Endodermal cell (in vitro differentiated cells): ENCODE measurements around the gene SAXO1. TPM values are rescaled to one million over a fixed set of nuclear protein-coding genes. Genes with fewer than 3 reads are reported as not detected.

Experiments used
- DNase-seq: peaks from one replicate; pipeline ENCODE4 v3.0.0-alpha.2; 2017
- H3K27ac ChIP-seq: 2 replicates; pipeline ENCODE4 v1.5.1; 2013; ENCODE audit warnings: mild to moderate bottlenecking, low read depth, low read length, moderate library complexity
- H3K27me3 ChIP-seq: 2 replicates; pipeline ENCODE4 v1.6.1; 2013; ENCODE audit warnings: mild to moderate bottlenecking, low read length, moderate library complexity; ENCODE audit not compliant: insufficient read depth, control insufficient read depth, poor library complexity, severe bottlenecking
- H3K36me3 ChIP-seq: 2 replicates; pipeline ENCODE4 v1.7.0; 2013; ENCODE audit warnings: mild to moderate bottlenecking, low read length, moderate library complexity; ENCODE audit not compliant: control insufficient read depth, insufficient read depth
- H3K4me1 ChIP-seq: one replicate; pipeline ENCODE4 v1.7.0; 2013; ENCODE audit warnings: low read length; ENCODE audit not compliant: control insufficient read depth, insufficient read depth
- H3K4me3 ChIP-seq: 2 replicates; pipeline ENCODE4 v1.5.1; 2013; ENCODE audit warnings: mild to moderate bottlenecking, low read length, moderate library complexity
- H3K9ac ChIP-seq: 2 replicates; pipeline ENCODE4 v1.6.1; 2013; ENCODE audit warnings: mild to moderate bottlenecking, low read length, moderate library complexity; ENCODE audit not compliant: poor library complexity, severe bottlenecking; ENCODE audit errors: extremely low read depth
- H3K9me3 ChIP-seq: 2 replicates; pipeline ENCODE4 v1.6.1; 2013; ENCODE audit warnings: mild to moderate bottlenecking, low read length, moderate library complexity; ENCODE audit not compliant: control insufficient read depth
- H3K27ac Mint-ChIP-seq: 2 replicates; pipeline ENCODE4 v1.8.0; 2020; ENCODE audit warnings: mixed read lengths
- H3K27me3 Mint-ChIP-seq: 2 replicates; pipeline ENCODE4 v1.8.0; 2021; ENCODE audit warnings: mild to moderate bottlenecking, mixed read lengths; ENCODE audit not compliant: insufficient read depth
- H3K36me3 Mint-ChIP-seq: 2 replicates; pipeline ENCODE4 v1.8.0; 2020; ENCODE audit warnings: low read depth, mixed read lengths
- H3K4me1 Mint-ChIP-seq: 2 replicates; pipeline ENCODE4 v1.8.0; 2020; ENCODE audit warnings: mixed read lengths
- H3K4me3 Mint-ChIP-seq: 2 replicates; pipeline ENCODE4 v1.8.0; 2020; ENCODE audit warnings: mild to moderate bottlenecking, moderate library complexity, mixed read lengths
- H3K9me3 Mint-ChIP-seq: 2 replicates; pipeline ENCODE4 v1.8.0; 2020; ENCODE audit warnings: mild to moderate bottlenecking, mixed read lengths
- CTCF ChIP-seq: fragments of 200-600 bp; sonication (generic); conservative IDR thresholded peaks from 2 replicates; pipeline ENCODE4 v1.5.0; 2021; ENCODE audit warnings: antibody characterized with exemption, mild to moderate bottlenecking
- WGBS, 2 experiments: methylation state at CpG; one replicate each; pipeline versions ENCODE4 v1.1.5 to v1.1.7; 2013; ENCODE audit warnings: missing lambda C conversion rate in 2 of 2, mixed read lengths in 1 of 2; ENCODE audit not compliant: insufficient coverage in 1 of 2, insufficient read length in 1 of 2; 5-methylcytosine and 5-hydroxymethylcytosine counted together
- total RNA-seq, 2 donors: library from RNA; stranded (reverse); fragmentation: NEBNext Ultra II Directional in 1 of 2; extraction: Animal tissue kit (Norgen Biotek cat#: 25700) in 1 of 2; gene quantifications; 2 replicates in 1 of 2; 3 replicates in 1 of 2; pipeline ENCODE4 v1.2.1, GENCODE V29; 2021

Gene SAXO1
- total RNA-seq, 2 donors from 2014 or later = 0.04 to 1.2 TPM

DNA sequence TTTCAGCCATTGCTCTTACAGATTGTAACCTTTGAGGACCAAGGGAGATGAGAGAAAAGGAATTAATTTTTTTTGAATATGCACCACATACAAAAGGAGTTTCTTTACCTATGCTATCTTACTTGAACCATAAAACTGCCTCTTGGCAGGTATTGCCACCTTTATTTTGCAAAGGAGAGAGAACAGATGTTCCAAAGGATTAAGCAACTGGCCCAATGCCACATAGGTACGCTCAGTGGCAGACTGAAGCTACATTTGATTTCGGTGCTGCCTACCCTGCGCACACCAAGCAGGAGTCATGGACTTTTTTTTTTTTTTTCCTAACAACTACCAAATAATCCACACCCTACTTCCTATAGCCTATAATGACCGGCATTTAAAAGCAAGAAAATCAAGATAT is 43.1 kb downstream of the SAXO1 start:
- no peaks in the 10 kb centered on the region for H3K4me1 ChIP-seq
- H3K4me3 ChIP-seq = no peak overlapping the region
- TF ChIP-seq CTCF = no peak
- H3K4me3 Mint-ChIP-seq = no peak overlapping the region
- H3K27ac ChIP-seq = no peak overlapping the region
- H3K27me3 Mint-ChIP-seq = no peaks in the 10 kb centered on the region
- DNase-seq = no peak
- no peak overlapping the region for H3K27ac Mint-ChIP-seq
- H3K27me3 ChIP-seq = no peaks in the 10 kb centered on the region
- no peaks in the 10 kb centered on the region for H3K36me3 ChIP-seq
- H3K4me1 Mint-ChIP-seq = no peaks in the 10 kb centered on the region
- H3K36me3 Mint-ChIP-seq = no peaks in the 10 kb centered on the region
- H3K9ac ChIP-seq = no peak overlapping the region
- H3K9me3 ChIP-seq = no peaks in the 10 kb centered on the region
- WGBS, 2 experiments = 94 to 96% methylated on average over 4 of the region's 4 CpGs
- H3K9me3 Mint-ChIP-seq = peaks cover 4% of the 10 kb centered on the region

- H3K36me3 Mint-ChIP-seq = no peaks in the 10 kb centered on the region
- H3K27me3 Mint-ChIP-seq = no peaks in the 10 kb centered on the region
- Histone ChIP-seq H3K9ac (no peak overlapping the region), H3K27me3 (no peaks in the 10 kb centered on the region), H3K4me1 (no peaks in the 10 kb centered on the region), H3K27ac (no peak overlapping the region), H3K9me3 (no peaks in the 10 kb centered on the region), H3K36me3 (no peaks in the 10 kb centered on the region), H3K4me3 (no peak overlapping the region)
- H3K4me1 Mint-ChIP-seq = peaks cover 3% of the 10 kb centered on the region
- H3K27ac Mint-ChIP-seq = no peak overlapping the region
- 83 to 100% methylated on average over 1 of the region's 2 CpGs for WGBS, 2 experiments
- H3K4me3 Mint-ChIP-seq = no peak overlapping the region
- no peak for TF ChIP-seq CTCF
- peaks cover 9% of the 10 kb centered on the region for H3K9me3 Mint-ChIP-seq
- DNase-seq = no peak
Observed at GRCh38 chr9:18989097-18989496, 43.9 kb downstream of the SAXO1 start.

DNA sequence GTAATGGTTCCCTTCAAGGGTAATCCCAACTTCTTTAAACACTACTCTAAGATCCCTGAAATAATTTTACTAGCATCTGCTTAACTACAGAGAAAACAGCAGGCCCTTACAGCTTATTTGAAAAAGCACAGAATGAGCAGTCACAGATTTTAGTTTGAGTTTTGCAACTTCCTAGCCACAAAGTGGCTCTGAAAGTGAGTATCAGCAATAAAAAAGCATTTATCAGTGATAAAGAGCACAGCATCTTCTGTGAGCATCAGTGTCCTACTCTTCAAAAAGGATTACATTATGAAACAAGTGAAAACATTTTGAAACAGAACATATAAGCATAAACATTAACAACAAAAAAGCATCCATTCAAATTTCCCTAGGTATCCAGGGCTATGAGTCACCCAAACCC is 45.0 kb downstream of the SAXO1 start:
- Histone ChIP-seq H3K4me3 (no peak overlapping the region), H3K9me3 (peaks cover 6% of the 10 kb centered on the region), H3K27ac (no peak overlapping the region), H3K4me1 (no peaks in the 10 kb centered on the region), H3K36me3 (no peaks in the 10 kb centered on the region), H3K27me3 (no peaks in the 10 kb centered on the region), H3K9ac (no peak overlapping the region)
- DNase-seq = no peak
- H3K4me1 Mint-ChIP-seq = peaks cover 3% of the 10 kb centered on the region
- no peaks in the 10 kb centered on the region for H3K36me3 Mint-ChIP-seq
- peaks cover 15% of the 10 kb centered on the region for H3K9me3 Mint-ChIP-seq
- no peaks in the 10 kb centered on the region for H3K27me3 Mint-ChIP-seq
- H3K27ac Mint-ChIP-seq = no peak overlapping the region
- no peak overlapping the region for H3K4me3 Mint-ChIP-seq
- TF ChIP-seq CTCF = no peak
